HepG2 (cell line): ENCODE measurements around the gene FGD3. TPM values are rescaled to one million over a fixed set of nuclear protein-coding genes. Genes with fewer than 3 reads are reported as not detected.

Source experiments
- ATAC-seq: fragments of 200-7000 bp; cut with Tn5 transposase; 3 replicates; pipeline ENCODE4 v1.9.1; 2020; ENCODE audit warnings: mild to moderate bottlenecking, moderate library complexity
- BruUV-seq: library from RNA; stranded (reverse); fragments of 400-500 nt; replicated peaks from 2 replicates; lab custom pipeline; 2021; lab: Mats Ljungman, UMichigan
- CTCF ChIA-PET: fragments of 300-600 bp; formaldehyde crosslinking; extraction: SDS; loops from one replicate; lab custom pipeline; 2021; ENCODE audit warnings: low total read pairs, inconsistent platforms, low intra/inter-chr PET ratio; lab: Yijun Ruan, JAX
- POLR2A ChIA-PET: fragments of 350-600 bp; sonication (Branson Sonifier 250); formaldehyde crosslinking; loops from one replicate; lab custom pipeline; 2020; ENCODE audit warnings: antibody characterized with exemption, inconsistent platforms; lab: Yijun Ruan, JAX
- DNase-seq: peaks from one replicate; pipeline ENCODE4 v3.0.0-alpha.2; 2015; ENCODE audit warnings: low spot score
- FAIRE-seq: peaks from 3 replicates; lab custom pipeline; 2011; peaks lifted over from hg19 to GRCh38; lab: Jason Lieb, UNC
- H2AFZ ChIP-seq: one replicate; pipeline ENCODE4 v1.6.1; 2011; ENCODE audit warnings: low read length, inconsistent platforms
- H3K27ac ChIP-seq: fragments of 300-600 bp; 3 replicates; pipeline ENCODE4 v1.8.0; 2011; ENCODE audit warnings: mixed run types, mild to moderate bottlenecking, mixed read lengths, low read length, inconsistent platforms; ENCODE audit not compliant: insufficient read depth; ENCODE audit errors: extremely low read length
- H3K27me3 ChIP-seq, 2 experiments: fragments of 200-600 bp in 1 of 2; 2 replicates in 1 of 2; 3 replicates in 1 of 2; pipeline versions ENCODE4 v1.6.0 to v1.8.0; 2011; ENCODE audit warnings: low read length in 2 of 2, mild to moderate bottlenecking in 2 of 2, moderate library complexity in 2 of 2, inconsistent platforms in 1 of 2; ENCODE audit not compliant: insufficient read depth in 2 of 2, control insufficient read depth in 1 of 2
- H3K36me3 ChIP-seq, 2 experiments: fragments of 200-600 bp in 1 of 2; replicated peaks in 1 of 2; 2 replicates in 1 of 2; 3 replicates in 1 of 2; pipeline versions ENCODE4 v1.5.1 to v1.8.0; 2011; ENCODE audit warnings: low read length in 2 of 2, inconsistent platforms in 1 of 2; ENCODE audit not compliant: insufficient read depth in 2 of 2, control insufficient read depth in 1 of 2
- H3K4me1 ChIP-seq: 2 replicates; pipeline ENCODE4 v1.5.1; 2012; ENCODE audit warnings: low read length, inconsistent platforms; ENCODE audit not compliant: insufficient read depth
- H3K4me2 ChIP-seq: 2 replicates; pipeline ENCODE4 v1.6.0; 2011; ENCODE audit warnings: low read depth, low read length, inconsistent platforms
- H3K4me3 ChIP-seq, 3 experiments: fragments of 200-600 bp in 1 of 3; sonication (generic), shearing (Covaris generic) in 1 of 3; replicated peaks in 1 of 3; 2 replicates each; pipeline ENCODE4 v1.5.1; 2011 to 2016; ENCODE audit warnings: low read length in 3 of 3, inconsistent platforms in 2 of 3, low read depth in 2 of 3, mild to moderate bottlenecking in 2 of 3, control low read depth in 1 of 3, mixed read lengths in 1 of 3; ENCODE audit not compliant: insufficient read depth in 1 of 3
- H3K79me2 ChIP-seq: one replicate; pipeline ENCODE4 v1.6.1; 2011; ENCODE audit warnings: low read length, inconsistent platforms; ENCODE audit not compliant: insufficient read depth
- H3K9ac ChIP-seq: 2 replicates; pipeline ENCODE4 v1.6.0; 2011; ENCODE audit warnings: mild to moderate bottlenecking, low read depth, low read length, inconsistent platforms; ENCODE audit not compliant: insufficient read depth
- H3K9me3 ChIP-seq: 2 replicates; pipeline ENCODE4 v1.5.1; 2012; ENCODE audit warnings: mild to moderate bottlenecking, low read length
- H4K20me1 ChIP-seq: 2 replicates; pipeline ENCODE4 v1.6.0; 2011; ENCODE audit warnings: inconsistent platforms, mild to moderate bottlenecking, low read length, moderate library complexity; ENCODE audit not compliant: insufficient read depth
- BATF2 ChIP-seq: sonication (generic); formaldehyde crosslinking; IDR thresholded peaks from 2 replicates; pipeline ENCODE4 v1.8.0; 2022; ENCODE audit warnings: mild to moderate bottlenecking, missing genetic modification reagents, moderate library complexity
- CAMTA2 ChIP-seq: sonication (generic); formaldehyde crosslinking; IDR thresholded peaks from 2 replicates; pipeline ENCODE4 v1.4.0; 2020; ENCODE audit warnings: mild to moderate bottlenecking, missing genetic modification reagents, borderline replicate concordance
- FOXC1 ChIP-seq: sonication (generic); formaldehyde crosslinking; IDR thresholded peaks from 2 replicates; pipeline ENCODE4 v1.8.0; 2022; ENCODE audit warnings: mild to moderate bottlenecking, missing genetic modification reagents, borderline replicate concordance
- KLF13 ChIP-seq: sonication (generic); formaldehyde crosslinking; IDR thresholded peaks from 2 replicates; pipeline ENCODE4 v1.4.0; 2020; ENCODE audit warnings: mild to moderate bottlenecking, missing genetic modification reagents
- PLSCR1 ChIP-seq: sonication (generic); formaldehyde crosslinking; IDR thresholded peaks from 2 replicates; pipeline ENCODE4 v1.5.0; 2020; ENCODE audit warnings: missing genetic modification reagents, mild to moderate bottlenecking, borderline replicate concordance
- SATB2 ChIP-seq: sonication (generic); formaldehyde crosslinking; IDR thresholded peaks from 2 replicates; pipeline ENCODE4 v1.5.0; 2020; ENCODE audit warnings: missing genetic modification reagents
- STAG1 ChIP-seq: sonication (generic); formaldehyde crosslinking; IDR thresholded peaks from 2 replicates; pipeline ENCODE4 v1.4.0; 2020; ENCODE audit warnings: missing genetic modification reagents
- TBL1XR1 ChIP-seq: fragments of 150-350 bp; IDR thresholded peaks from 2 replicates; pipeline ENCODE4 v1.6.1; 2014; ENCODE audit warnings: borderline replicate concordance, low read length; ENCODE audit not compliant: partially characterized antibody
- TFAP4 ChIP-seq: sonication (generic); IDR thresholded peaks from 2 replicates; pipeline ENCODE4 v1.6.1; 2016; ENCODE audit warnings: low read depth, borderline replicate concordance
- ZFP36 ChIP-seq: fragments of 150-350 bp; IDR thresholded peaks from 2 replicates; pipeline ENCODE4 v1.6.1; 2018; ENCODE audit warnings: borderline replicate concordance, low read length, low read depth; ENCODE audit not compliant: partially characterized antibody
- ZMYM3 ChIP-seq: sonication (generic); formaldehyde crosslinking; IDR thresholded peaks from 2 replicates; pipeline ENCODE4 v1.5.1; 2020; ENCODE audit warnings: mild to moderate bottlenecking, missing genetic modification reagents
- ZNF138 ChIP-seq: sonication (generic); formaldehyde crosslinking; IDR thresholded peaks from 2 replicates; pipeline ENCODE4 v1.5.0; 2020; ENCODE audit warnings: mild to moderate bottlenecking, low read depth, missing genetic modification reagents
- ZNF619 ChIP-seq: sonication (generic); formaldehyde crosslinking; IDR thresholded peaks from 2 replicates; pipeline ENCODE4 v1.4.0; 2020; ENCODE audit warnings: mild to moderate bottlenecking, missing genetic modification reagents
- ZSCAN31 ChIP-seq: sonication (generic); formaldehyde crosslinking; IDR thresholded peaks from 2 replicates; pipeline ENCODE4 v1.5.0; 2020; ENCODE audit warnings: low read depth, mild to moderate bottlenecking, missing genetic modification reagents
- WGBS: methylation state at CpG from one replicate; pipeline ENCODE4 v1.1.6; 2017; ENCODE audit warnings: low lambda C conversion rate; 5-methylcytosine and 5-hydroxymethylcytosine counted together
- in situ Hi-C: cut with HindIII; loops from 2 replicates; pipeline ENCODE4 v1.10.0; 2017; ENCODE audit warnings: low pct_unique_long_range_greater_than_20kb; ENCODE audit not compliant: extremely low pct_ligation_motif_present
- intact Hi-C: fragments of 100-400 bp; cut with micrococcal nuclease; formaldehyde crosslinking; loops from one replicate; pipeline ENCODE4 v1.10.0; 2022; ENCODE audit not compliant: unreplicated experiment
- polyA plus RNA-seq, 8 experiments: library from polyadenylated mRNA; depleted of rRNA in 3 of 8; stranded (reverse) in 7 of 8; unstranded in 1 of 8; fragments of >200 nt; fragmentation: Illumina TruSeq in 4 of 8; extraction: Trizol in 4 of 8; gene quantifications; 2 replicates each; pipeline versions ENCODE4 v1.2.1 to v1.2.3, GENCODE V29; 2011 to 2016; ENCODE audit warnings: low read depth in 4 of 8, missing spikeins in 1 of 8, mixed read lengths in 1 of 8; ENCODE audit not compliant: insufficient read depth in 1 of 8
- total RNA-seq, 5 experiments: library from RNA; depleted of rRNA; stranded (reverse); fragments of >200 nt; fragmentation: Illumina TruSeq; extraction: Trizol; gene quantifications; 2 replicates each; pipeline ENCODE4 v1.2.3, GENCODE V29; 2016; ENCODE audit warnings: low read depth in 1 of 5

Gene FGD3
- total and polyA plus RNA-seq, 2 of the 13 experiments (the other 11 are each of a cell fraction or from before 2014, with no cell fraction given) = 0.53 to 1.1 TPM

GRCh38 chr9:92965061-92965758, 17.9 kb downstream of the FGD3 start:
- no peak for FAIRE-seq
- H3K79me2 ChIP-seq = no peaks in the 10 kb centered on the region
- no peaks in the 10 kb centered on the region for H3K9me3 ChIP-seq
- BruUV-seq = no TSS peak
- H3K27me3 ChIP-seq = 0 out of 5 replicates have a peak, but pooled peaks cover 0 to 1% of the 10 kb centered on the region in 2 experiments
- H2AFZ ChIP-seq = no peak overlapping the region
- peaks cover 34% of the 10 kb centered on the region for H3K4me1 ChIP-seq
- in situ Hi-C loops (no loop called here), intact Hi-C loops (no loop called here)
- ATAC-seq = peak; percentile 7; the same call in 2 of the 3 replicates
- DNase-seq = no peak
- H4K20me1 ChIP-seq = no peaks in the 10 kb centered on the region
- POLR2A ChIA-PET = no interaction called here
- no peak overlapping the region for H3K27ac ChIP-seq
- peak overlapping the region; percentile 96 for H3K4me2 ChIP-seq
- H3K36me3 ChIP-seq = no peaks in the 10 kb centered on the region
- H3K4me3 ChIP-seq = peak overlapping the region in 1 of 3 experiments; percentile 65; a peak in 1 of 6 replicates
- 0 out of 2 replicates have a peak overlapping the region, but pooled peaks have one; percentile 53 for H3K9ac ChIP-seq
- CTCF ChIA-PET = no interaction called here
- 32% methylated on average over 6 of the region's 19 CpGs for WGBS
- TF ChIP-seq TFAP4 = 0 out of 2 replicates have a peak, but pooled peaks have one; percentile 16
- no peak for TF ChIP-seq ZMYM3 (CRISPR knock-in tag)
- no peak for TF ChIP-seq SATB2 (CRISPR knock-in tag)
- no peak for TF ChIP-seq ZFP36
- TF ChIP-seq KLF13 (CRISPR knock-in tag) = no peak
- no peak for TF ChIP-seq ZNF138 (CRISPR knock-in tag)
- no peak for TF ChIP-seq PLSCR1 (CRISPR knock-in tag)
- TF ChIP-seq FOXC1 = no peak
- no peak for TF ChIP-seq ZSCAN31 (CRISPR knock-in tag)
- TF ChIP-seq BATF2 (CRISPR knock-in tag) = no peak
- no peak for TF ChIP-seq TBL1XR1
- TF ChIP-seq ZNF619 = no peak
- TF ChIP-seq CAMTA2 = 0 out of 2 replicates have a peak, but pooled peaks have one; percentile 47
- TF ChIP-seq STAG1 (CRISPR knock-in tag) = no peak
- TF ChIP-seq, all 625 proteins: peak for 2
